Cardiac fibroblast (primary cell): ENCODE measurements around the gene PPP2R5B.
A peak's percentile ranks its signal among the peaks of the same experiment; 100 is the strongest.

ENCODE experiments used
- DNase-seq, 2 donors: peaks; one replicate each; pipeline versions ENCODE4 v3.0.0 to v3.0.0-alpha.2; 2010; ENCODE audit warnings: low read depth in 2 of 2
- H3K4me3 ChIP-seq, 2 donors: replicated peaks in 1 of 2; 1 replicate in 1 of 2; 2 replicates in 1 of 2; pipeline ENCODE4 v1.5.1; 2011; ENCODE audit warnings: low read depth in 2 of 2, low read length in 2 of 2, mild to moderate bottlenecking in 2 of 2, moderate library complexity in 1 of 2
- CTCF ChIP-seq: IDR thresholded peaks from one replicate; pipeline ENCODE4 v1.5.1; 2011; ENCODE audit warnings: low read depth, mild to moderate bottlenecking, low read length, inconsistent platforms

Gene PPP2R5B

GRCh38 chr11:64954201-64954600 lies 29.7 kb downstream of the PPP2R5B start:
- no peak for TF ChIP-seq CTCF

GRCh38 chr11:64959498-64959897 lies 35.0 kb downstream of the PPP2R5B start:
- TF ChIP-seq CTCF = no peak
- peak in 1 of 2 donors; percentile 6 for DNase-seq
- H3K4me3 ChIP-seq = no peak overlapping the region

More at GRCh38 chr11:64954201-64954600, 29.7 kb downstream of the PPP2R5B start:
- no peak for DNase-seq
- no peak overlapping the region for H3K4me3 ChIP-seq

GRCh38 chr11:64960719-64961118 lies 36.2 kb downstream of the PPP2R5B start:
- no peak for TF ChIP-seq CTCF
- DNase-seq = peak in 1 of 2 donors; percentile 40
- H3K4me3 ChIP-seq = no peak overlapping the region

GRCh38 chr11:64963072-64963631 lies 38.7 kb downstream of the PPP2R5B start:
- TF ChIP-seq CTCF = no peak
- DNase-seq = no peak
- no peak overlapping the region for H3K4me3 ChIP-seq

GRCh38 chr11:64967375-64967774 lies 42.9 kb downstream of the PPP2R5B start:
- DNase-seq = no peak
- no peak overlapping the region for H3K4me3 ChIP-seq
- TF ChIP-seq CTCF = no peak

- peak in 1 of 2 donors; percentile 61 for DNase-seq
- no peak overlapping the region for H3K4me3 ChIP-seq
- no peak for TF ChIP-seq CTCF
Measured at GRCh38 chr11:64969209-64969608, 44.7 kb downstream of the PPP2R5B start.

GRCh38 chr11:64970731-64971151 lies 46.3 kb downstream of the PPP2R5B start:
- no peak overlapping the region for H3K4me3 ChIP-seq
- no peak for DNase-seq
- no peak for TF ChIP-seq CTCF
